Cardiac septum (tissue), 1 donor: ENCODE measurements around the gene TMPRSS9. TPM values are rescaled to one million over a fixed set of nuclear protein-coding genes. Genes with fewer than 3 reads are reported as not detected.
"Not testable (repeated sequence)": the region's sequence is repeated elsewhere in the genome, so short reads cannot be mapped to it uniquely, and the experiment has no call there.

ENCODE experiments used
- DNase-seq: peaks from one replicate; pipeline ENCODE4 v3.0.0-alpha.2; 2020; ENCODE audit warnings: low spot score
- intact Hi-C: fragments of 100-400 bp; cut with DNase I; formaldehyde crosslinking; loops from one replicate; pipeline ENCODE4 v1.14.0; 2022
- total RNA-seq: library from RNA; stranded (reverse); fragmentation: NEBNext Ultra II Directional; extraction: Animal tissue kit (Norgen Biotek cat#: 25700); gene quantifications from one replicate; pipeline ENCODE4 v1.2.1, GENCODE V29; 2021
- donor health status: DM: no; HTN: no; CAD: no.

TMPRSS9 gene
- total RNA-seq, 1 donor from 2014 or later: not detected

DNA sequence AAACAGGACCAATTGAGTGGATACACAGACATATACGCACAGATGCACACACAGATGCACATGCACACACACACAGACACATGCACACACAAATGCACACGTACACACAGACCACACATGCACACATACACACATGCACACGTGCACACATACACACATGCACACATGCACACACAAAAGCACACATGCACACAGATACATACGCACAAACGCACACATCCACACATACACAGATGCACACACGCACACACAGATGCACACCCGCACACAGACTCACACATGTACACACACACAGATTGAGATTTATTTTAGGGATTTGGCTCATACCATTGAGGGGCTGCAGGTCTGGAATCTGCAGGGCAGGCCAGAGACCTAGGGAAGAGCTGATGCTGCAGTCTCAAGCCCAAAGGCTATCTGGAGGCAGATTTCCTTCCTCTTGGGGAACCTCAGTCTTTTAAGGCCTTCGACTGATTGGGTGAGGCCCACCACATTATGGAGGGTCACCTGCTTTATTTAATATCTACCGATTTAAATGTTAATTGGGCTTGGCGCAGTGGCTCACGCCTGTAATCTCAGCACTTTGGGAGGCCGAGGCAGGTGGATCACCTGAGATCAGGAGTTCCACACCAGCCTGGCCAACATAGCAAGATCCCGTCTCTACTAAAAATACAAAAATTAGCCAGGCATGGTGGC is 22.6 kb downstream of the TMPRSS9 start:
- intact Hi-C loops: no loop called here
- no peak for DNase-seq

DNA sequence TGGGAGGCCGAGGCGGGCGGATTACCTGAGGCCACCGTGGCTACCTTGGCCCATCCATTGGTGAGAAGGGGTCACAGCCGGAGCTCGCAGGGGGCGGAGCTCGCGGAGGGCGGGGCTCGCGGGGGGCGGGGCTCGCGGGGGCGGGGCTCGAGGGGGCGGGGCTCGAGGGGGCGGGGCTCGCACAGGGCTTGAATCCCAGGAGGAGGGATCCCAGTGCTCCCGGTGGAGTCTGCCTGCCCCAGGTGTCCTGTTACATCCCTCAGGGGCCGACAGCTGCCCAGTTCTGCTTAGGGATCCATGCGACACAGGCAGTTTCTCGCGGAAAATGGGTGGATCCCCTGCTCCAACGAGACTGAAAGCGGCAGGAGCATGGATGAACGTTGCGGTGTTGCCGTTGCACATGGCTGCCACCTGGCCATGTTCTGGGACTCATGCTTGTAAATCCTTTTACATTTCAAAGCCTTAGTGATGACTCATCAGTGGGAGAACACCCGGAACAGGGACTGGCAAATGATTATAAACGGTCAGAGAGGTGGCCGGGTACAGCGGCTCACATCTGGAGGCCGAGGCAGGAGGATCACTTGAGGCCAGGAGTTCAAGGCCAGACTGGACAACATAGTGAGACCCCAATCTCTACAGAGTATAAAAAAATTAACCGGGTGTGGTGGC is 25.1 kb downstream of the TMPRSS9 start:
- intact Hi-C loops: no loop called here
- no peak for DNase-seq

DNA sequence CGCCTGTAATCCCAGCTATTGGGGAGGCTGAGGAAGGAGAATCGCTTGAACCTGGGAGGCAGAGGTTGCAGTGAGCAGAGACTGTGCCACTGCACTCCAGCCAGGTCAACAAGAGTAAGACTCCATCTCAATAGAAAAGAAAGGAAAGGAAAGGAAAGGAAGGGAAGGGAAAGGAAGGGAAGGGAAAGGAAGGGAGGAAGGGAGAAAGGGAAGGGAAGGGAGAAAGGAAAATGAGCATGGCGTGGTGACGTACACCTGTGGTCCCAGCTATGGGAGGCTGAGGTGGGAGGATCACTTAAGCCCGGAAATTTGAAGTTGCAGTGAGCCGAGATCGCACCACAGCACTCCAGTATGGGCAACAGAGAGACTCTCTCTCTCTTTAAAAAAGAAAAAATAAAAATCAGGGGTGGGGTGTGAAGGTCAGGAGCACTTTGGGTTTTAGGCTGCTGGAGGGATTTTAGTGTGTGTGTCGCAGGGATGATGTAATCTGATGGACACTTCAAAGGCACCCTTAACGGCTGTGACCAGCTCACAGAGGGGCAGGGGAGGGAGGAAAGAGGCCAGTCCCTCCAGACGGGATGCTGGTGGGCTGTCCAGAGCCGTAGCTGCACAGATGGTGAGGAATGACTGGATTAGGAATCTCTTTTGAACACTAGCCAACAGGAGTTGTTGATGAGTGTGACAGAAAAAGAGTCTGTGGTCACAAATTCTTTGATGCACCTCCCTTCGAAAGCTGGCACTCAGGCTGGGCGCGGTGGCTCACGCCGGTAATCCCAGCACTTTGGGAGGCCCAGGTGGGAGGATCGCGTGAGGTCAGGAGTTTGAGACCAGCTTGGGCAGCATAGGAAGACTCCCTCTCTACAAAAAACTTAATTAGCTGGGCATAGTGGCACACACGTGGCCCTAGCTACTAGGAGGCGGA is 27.6 kb downstream of the TMPRSS9 start:
- intact Hi-C loops: no loop called here
- DNase-seq: no peak

DNA sequence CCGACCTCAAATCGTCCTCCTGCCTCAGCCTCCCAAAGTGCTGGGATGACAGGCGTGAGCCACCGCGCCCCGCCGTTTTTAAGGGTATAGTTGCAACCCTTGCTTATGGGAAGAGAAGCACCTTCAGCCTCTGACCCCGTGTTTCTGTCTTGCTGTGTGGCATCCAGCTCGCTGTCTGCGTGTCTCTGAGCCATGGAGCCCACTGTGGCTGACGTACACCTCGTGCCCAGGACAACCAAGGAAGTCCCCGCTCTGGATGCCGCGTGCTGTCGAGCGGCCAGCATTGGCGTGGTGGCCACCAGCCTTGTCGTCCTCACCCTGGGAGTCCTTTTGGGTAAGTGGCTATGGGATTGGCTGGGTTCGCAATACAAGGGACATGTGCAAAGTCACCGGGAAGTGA is 29.5 kb downstream of the TMPRSS9 start:
- no peak for DNase-seq
- intact Hi-C loops: no loop called here

DNA sequence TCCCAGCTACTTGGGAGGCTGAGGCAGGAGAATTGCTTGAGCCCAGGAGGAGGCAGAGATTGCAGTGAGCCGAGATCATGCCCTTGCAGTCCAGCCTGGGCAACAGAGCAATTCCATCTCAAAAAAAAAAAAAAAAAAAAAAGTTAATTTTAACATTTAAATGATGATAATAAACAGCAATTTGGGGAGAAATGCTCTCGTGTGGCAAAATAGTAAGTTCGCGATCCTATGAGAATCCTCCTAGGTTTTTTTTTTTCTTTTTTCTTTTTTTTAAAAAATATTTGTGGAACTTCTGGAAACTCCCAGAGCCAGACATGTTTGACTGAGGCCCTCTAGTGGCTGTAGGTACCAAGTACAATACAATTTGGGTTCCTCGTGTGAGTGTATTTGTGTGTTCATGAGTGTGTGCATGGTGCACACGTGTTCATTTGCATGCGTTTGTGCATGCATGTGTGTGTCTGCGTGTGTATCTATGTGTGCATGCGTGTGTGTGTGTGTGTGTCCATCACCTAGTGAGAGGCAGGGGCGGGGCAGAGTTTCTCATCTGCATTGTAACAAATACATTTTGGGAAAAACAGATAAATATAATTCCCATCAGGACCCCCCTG is 31.2 kb downstream of the TMPRSS9 start:
- intact Hi-C loops: loop anchor here (5.0 kb wide), 2 partner anchors 114 to 234 kb away; no protein-coding TSS in a partner anchor
- DNase-seq: no peak

DNA sequence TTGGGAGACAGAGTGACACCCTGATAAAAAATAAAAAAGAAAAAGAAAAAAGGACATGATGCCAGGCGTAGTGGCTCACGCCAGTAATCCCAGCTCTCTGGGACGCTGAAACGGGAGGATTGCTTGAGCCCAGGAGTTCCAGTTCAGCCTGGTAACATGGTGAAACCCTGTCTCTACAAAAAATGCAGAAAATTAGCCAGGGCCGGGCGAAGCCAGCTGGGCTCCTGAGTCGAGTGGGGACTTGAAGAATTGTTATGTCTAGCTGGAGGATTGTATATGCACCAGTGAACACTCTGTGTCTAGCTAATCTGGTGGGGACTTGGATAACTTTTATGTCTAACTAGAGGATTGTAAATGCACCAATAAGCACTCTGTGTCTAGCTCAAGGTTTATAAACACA is 32.3 kb downstream of the TMPRSS9 start:
- intact Hi-C loops: loop anchor here (5.0 kb wide), 2 partner anchors 115 to 235 kb away; no protein-coding TSS in a partner anchor
- no peak for DNase-seq

DNA sequence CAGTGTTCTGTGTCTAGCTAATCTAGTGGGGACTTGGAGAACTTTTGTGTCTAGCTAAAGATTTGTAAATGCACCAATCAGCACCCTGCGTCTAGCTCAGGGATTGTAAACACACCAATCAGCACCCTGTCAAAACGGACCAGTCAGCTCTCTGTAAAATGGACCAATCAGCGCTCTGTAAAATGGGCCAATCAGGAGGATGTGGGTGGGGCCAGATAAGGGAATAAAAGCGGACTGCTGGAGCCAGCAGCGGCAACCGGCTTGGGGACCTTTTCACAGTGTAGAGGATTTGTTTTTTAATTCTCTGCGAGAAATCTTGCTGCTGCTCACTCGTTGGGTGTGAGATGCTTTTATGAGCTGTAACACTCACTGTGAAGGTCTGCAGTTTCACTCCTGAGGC is 32.8 kb downstream of the TMPRSS9 start:
- intact Hi-C loops: loop anchor here (5.0 kb wide), 2 partner anchors 116 to 236 kb away; no protein-coding TSS in a partner anchor
- DNase-seq: not testable (repeated sequence)

DNA sequence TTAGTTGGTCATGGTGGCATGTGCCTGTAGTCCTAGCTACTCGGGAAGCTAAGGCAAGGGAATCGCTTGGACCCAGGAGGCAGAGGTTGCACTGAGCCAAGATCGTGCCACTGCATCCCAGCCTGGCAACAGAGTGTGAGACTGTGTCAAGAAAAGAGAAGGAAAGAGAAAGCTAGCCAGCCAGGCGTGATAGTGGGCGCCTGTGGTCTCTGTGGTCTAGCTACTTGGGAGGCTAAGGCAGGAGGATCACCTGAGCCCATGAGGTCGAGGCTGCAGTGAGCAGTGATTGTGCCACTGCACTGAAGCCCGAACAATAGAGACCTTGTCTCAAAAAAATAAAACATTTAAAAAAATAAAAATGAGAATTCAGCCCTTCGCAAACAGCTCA is 34.0 kb downstream of the TMPRSS9 start:
- no peak for DNase-seq
- intact Hi-C loops: loop anchor here (5.0 kb wide), 2 partner anchors 117 to 237 kb away; no protein-coding TSS in a partner anchor

DNA sequence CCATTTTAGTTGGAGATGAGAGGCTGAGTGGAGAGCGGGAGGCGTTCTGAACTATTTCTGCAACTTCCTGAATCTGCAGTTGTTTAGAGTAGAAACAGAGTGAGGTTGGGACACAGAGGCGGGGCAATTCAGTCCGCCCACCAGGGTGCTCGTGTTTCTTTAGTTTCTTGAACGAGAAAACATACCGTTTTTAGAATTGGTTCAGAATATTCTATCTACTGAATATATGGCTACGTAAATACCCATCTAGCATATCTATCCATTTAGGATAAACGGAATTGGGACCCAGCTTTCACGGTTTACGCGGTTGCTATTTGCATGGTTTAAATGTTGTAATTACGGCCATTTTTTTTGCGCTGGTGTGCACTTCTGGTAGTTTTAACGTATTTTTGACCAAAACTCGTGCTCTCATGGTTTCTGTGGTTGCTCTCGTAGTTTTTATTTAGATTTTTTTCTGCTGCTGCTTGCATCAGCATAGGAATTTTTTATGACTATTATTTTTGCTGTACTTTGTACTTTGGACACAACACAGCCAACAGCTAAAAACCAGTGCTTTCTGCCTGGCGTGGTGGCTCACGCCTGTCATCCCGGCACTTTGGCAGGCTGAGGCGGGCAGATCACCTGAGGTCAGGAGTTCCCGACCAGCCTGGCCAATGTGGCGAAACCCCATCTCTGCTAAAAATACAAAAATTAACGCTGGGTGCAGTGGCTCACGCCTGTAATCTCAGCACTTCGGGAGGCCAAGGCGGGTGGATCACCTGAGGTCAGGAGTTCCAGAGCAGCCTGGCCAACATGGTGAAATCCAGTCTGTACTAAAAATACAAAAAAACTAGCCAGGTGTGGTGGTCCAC is 34.6 kb downstream of the TMPRSS9 start:
- no peak for DNase-seq

DNA sequence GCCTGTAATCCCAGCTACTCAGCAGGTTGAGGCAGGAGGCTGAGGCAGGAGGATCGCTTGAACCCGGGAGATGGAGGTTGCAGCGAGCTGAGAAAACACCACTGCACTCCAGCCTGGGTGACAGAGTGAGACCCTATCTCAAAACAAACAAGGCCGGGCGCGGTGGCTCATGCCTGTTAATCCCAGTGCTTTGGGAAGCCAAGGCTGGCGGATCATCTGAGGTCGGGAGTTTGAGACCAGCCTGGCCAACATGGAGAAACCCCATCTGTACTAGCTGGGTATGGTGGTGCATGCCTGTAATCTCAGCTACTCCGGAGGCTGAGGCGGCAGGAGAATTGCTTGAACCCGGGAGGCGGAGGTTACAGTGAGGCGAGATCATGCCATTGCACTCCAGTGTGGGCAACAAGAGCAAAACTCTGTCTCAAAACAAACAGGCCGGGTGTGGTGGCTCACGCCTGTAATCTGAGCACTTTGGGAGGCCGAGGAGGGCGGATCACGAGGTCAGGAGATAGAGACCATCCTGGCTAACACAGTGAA is 35.3 kb downstream of the TMPRSS9 start:
- DNase-seq, intact Hi-C loops: not testable (repeated sequence)

More for the DNA sequence above, 34.6 kb downstream of the TMPRSS9 start:
- intact Hi-C loops: loop anchor here (5.0 kb wide), 2 partner anchors 117 to 237 kb away; no protein-coding TSS in a partner anchor

DNA sequence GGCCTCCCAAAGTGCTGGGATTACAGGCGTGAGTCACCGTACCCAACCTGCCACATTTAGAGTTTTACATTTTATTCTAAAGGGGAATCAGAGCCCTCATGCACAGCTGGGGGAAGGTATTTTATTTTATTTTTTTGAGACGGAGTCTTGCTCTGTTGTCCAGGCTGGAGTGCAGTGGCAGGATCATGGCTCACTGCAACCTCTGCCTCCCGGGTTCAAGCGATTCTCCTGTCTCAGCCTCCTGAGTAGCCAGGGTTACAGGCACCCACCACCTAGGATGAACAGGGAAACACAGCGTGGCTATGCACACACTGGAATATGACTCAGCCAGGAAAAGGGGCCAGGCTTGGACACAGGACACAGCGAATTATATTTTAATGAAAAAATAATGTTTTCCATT is 37.1 kb downstream of the TMPRSS9 start:
- intact Hi-C loops, DNase-seq: not testable (repeated sequence)

DNA sequence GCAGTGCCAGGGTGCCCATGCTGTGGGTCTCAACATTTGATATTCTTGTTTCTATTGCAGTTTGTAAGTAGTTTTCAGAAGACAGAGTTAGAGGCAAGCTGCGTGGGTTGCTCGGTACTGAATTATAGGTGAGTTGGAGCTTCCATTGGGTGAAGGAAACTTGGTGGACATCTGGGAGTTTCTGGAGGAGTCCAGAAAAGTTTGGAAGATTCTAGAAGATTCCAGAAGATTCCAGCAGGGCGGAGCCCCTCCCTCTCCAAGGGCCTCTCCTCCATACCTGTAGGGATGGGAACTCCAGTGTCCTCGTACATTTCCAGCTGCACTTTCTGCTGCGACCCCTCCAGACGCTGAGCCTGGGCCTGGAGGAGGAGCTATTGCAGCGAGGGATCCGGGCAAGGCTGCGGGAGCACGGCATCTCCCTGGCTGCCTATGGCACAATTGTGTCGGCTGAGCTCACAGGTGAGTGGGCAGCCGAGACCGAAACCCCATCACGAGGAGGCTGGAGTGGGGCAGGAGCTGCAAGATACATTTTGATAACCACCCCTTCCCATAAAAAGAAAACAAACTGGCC is 38.8 kb downstream of the TMPRSS9 start:
- DNase-seq: no peak
- intact Hi-C loops: no loop called here

DNA sequence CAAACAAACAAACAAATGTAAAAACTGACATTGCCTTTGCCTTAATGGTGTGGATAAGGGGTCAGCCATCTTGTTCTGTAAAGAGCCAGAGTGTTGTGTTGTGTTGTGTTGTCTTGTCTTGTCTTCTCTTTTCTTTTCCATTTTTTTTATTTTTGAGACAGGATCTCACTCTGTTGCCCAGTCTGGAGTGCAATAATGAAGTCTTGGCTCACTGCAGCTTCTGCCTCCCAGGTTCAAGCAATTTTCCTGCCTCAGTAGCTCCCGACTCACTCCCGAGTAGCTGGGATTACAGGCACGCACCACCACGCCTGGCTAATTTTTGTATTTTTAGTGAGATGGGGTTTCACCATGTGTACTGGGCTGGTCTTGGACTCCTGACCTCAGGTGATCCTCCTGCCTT is 39.5 kb downstream of the TMPRSS9 start:
- DNase-seq: no peak
- intact Hi-C loops: no loop called here

DNA sequence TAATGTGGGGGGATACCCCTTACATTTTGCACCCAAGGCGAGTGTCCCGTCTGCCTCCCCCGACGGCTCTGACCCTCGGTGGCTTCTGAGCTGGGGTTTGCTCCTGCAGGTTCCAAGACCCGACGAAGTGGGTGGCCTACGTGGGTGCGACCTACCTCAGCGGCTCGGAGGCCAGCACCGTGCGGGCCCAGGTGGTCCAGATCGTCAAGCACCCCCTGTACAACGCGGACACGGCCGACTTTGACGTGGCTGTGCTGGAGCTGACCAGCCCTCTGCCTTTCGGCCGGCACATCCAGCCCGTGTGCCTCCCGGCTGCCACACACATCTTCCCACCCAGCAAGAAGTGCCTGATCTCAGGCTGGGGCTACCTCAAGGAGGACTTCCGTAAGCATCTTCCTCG is 48.2 kb downstream of the TMPRSS9 start:
- no peak for DNase-seq
- intact Hi-C loops: no loop called here

DNA sequence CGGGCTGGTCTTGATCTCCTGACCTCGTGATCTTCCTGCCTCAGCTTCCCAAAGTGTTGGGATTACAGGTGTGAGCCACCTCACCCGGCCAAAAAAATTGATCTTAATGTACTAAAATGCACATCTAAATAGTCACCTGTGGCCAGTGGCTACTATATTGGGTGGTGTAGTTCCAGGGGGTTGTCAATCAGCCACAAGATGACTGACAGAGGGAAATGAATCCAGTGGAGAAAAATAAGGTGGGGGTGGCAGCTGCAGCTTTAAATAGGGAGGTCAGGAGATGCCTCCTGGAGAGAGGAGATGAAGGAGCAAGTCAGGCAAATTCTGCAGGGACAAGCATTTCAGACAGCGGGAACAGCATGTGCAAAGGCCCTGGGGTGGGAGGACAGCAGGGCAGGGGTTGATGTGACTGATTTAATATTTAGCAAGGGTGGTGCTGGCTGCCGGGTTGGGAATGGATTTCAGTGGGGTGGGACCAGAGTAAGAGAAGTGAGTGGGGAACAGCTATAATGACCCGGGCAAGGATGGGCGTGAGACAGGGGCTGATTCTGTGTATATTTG is 49.4 kb downstream of the TMPRSS9 start:
- intact Hi-C loops: no loop called here
- no peak for DNase-seq

DNA sequence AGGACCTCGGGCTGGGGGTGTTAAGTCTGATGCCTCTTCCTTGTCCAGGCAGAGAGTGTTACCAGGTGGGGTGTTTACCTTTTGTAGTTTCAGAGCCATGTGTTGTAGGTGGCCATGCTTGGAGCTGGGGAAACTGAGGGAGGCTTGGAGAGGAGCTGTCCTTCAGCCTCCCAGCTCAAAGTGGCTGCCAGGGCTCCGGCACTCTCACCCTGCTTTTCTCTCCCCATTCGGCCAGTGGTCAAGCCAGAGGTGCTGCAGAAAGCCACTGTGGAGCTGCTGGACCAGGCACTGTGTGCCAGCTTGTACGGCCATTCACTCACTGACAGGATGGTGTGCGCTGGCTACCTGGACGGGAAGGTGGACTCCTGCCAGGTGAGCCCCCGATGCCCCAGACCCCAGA is 50.0 kb downstream of the TMPRSS9 start:
- intact Hi-C loops: no loop called here
- DNase-seq: no peak

DNA sequence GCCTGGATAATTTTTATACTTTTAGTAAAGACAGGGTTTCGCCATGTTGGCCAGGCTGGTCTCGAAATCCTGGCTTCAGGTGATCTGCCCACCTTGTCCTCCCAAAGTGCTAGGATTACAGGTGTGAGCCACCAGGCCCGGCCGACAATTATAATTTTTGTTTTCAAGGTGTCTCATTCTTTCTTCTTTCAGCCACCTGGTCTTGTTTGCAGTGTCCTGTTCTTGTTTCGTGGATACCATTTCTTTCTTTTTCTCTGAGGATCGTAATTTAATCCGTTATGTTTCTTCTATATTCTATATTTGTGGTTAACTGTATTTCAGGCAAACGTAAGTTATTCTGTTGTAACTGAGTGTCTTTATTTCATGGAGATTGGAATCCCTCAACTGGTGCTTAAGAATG is 51.6 kb downstream of the TMPRSS9 start:
- intact Hi-C loops: no loop called here
- no peak for DNase-seq

DNA sequence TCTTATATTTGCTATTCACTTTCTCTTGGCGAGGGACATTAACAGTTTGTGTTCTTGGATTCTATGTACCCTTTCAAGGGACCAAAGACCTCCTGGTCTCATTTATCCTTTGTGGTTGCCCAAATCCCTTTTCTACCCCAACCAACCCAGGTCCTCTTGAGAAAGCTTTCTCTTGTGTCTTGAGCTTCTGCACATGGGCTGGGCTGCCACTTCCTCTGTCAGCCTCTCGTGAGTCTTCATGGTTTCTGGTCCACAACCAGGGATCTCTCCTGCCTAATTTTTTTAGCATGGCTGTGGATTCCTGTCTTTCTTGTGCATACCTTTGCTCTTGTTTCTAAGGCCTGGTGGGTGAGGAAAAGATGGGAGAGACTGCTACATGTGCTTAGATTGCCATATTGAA is 52.4 kb downstream of the TMPRSS9 start:
- intact Hi-C loops: no loop called here
- no peak for DNase-seq
